ENCODE results near the gene ZFYVE1. TPM values are rescaled to one million over a fixed set of nuclear protein-coding genes. Genes with fewer than 3 reads are reported as not detected.

Gene ZFYVE1
- total and polyA plus RNA-seq, 2 donors (not counting 3 experiments of a cell fraction or from before 2014, with no cell fraction given), result 27.3 to 29.2 TPM

- DNase-seq (ENCODE audit: low read depth, low spot score), result no peak
- H3K79me2 ChIP-seq (ENCODE audit: control insufficient read depth, insufficient read depth, low read length), result no peaks in the 10 kb centered on the region
- no peaks in the 10 kb centered on the region for H3K9me1 ChIP-seq (replicated peaks; ENCODE audit: control insufficient read depth, extremely low read depth, insufficient read depth, low read length)
- no peaks in the 10 kb centered on the region for H3K27me3 ChIP-seq (ENCODE audit: control insufficient read depth in 2 of 2, insufficient read depth in 2 of 2, low read length in 2 of 2)
- no peak for FAIRE-seq
- dilution Hi-C loops (cut with MboI; ENCODE audit: extremely low pct_ligation_motif_present, low sequenced_read_pairs) (no loop called here), intact Hi-C loops (cut with micrococcal nuclease) (no loop called here)
- H3K4me3 ChIP-seq (replicated peaks in 1 of 3; ENCODE audit: insufficient read depth in 1 of 3, low read depth in 1 of 3, low read length in 3 of 3), result no peak overlapping the region
- H3K9ac ChIP-seq (replicated peaks; ENCODE audit: extremely low read depth, insufficient read depth, low read length), result no peak overlapping the region
- POLR2A ChIA-PET, result no interaction called here
- no peak overlapping the region for H2AFZ ChIP-seq (ENCODE audit: low read depth, low read length)
- BruUV-seq (replicated peaks), result no TSS peak
- no peaks in the 10 kb centered on the region for H3K9me3 ChIP-seq (replicated peaks; ENCODE audit: control insufficient read depth, insufficient read depth, low read length)
- peaks cover 0 to 12% of the 10 kb centered on the region in 2 experiments for H3K36me3 ChIP-seq (ENCODE audit: control insufficient read depth in 2 of 2, extremely low read depth in 1 of 2, insufficient read depth in 2 of 2, low read length in 2 of 2)
- TF ChIP-seq MAX (IDR thresholded peaks at IDR 0.05; ENCODE audit: insufficient read depth, insufficient read length) (no peak), CTCF (IDR thresholded peaks at IDR 0.05; ENCODE audit: extremely low read depth in 1 of 2, insufficient read depth in 1 of 2, low read depth in 1 of 2, low read length in 2 of 2) (no peak), POLR2AphosphoS5 (IDR thresholded peaks at IDR 0.05; ENCODE audit: insufficient read depth, low read depth, low read length) (no peak), JUN (IDR thresholded peaks at IDR 0.05; ENCODE audit: borderline replicate concordance, insufficient read depth, insufficient read length, low read depth) (no peak), MYC (IDR thresholded peaks at IDR 0.05; ENCODE audit: low read depth, low read length) (no peak), GATA2 (IDR thresholded peaks at IDR 0.05; ENCODE audit: insufficient read depth, insufficient read length, low read depth, low read length) (no peak), POLR2A (IDR thresholded peaks at IDR 0.05; ENCODE audit: low read depth, low read length) (no peak), EZH2 (IDR thresholded peaks at IDR 0.05; ENCODE audit: borderline replicate concordance, low read depth, low read length, severe bottlenecking) (no peak), FOS (IDR thresholded peaks at IDR 0.05; ENCODE audit: borderline replicate concordance, insufficient read depth, low read length) (no peak)
- CTCF ChIA-PET, result interaction anchor here (1.9 kb wide), 1 partner anchor 17 kb away, joined by 10 read pairs; no protein-coding TSS in a partner anchor
- H3K27ac ChIP-seq (ENCODE audit: insufficient read depth, low read depth, low read length), result no peak overlapping the region
- no peaks in the 10 kb centered on the region for H4K20me1 ChIP-seq (replicated peaks; ENCODE audit: control insufficient read depth, extremely low read depth, insufficient read depth, low read length)
- no peak overlapping the region for H3K4me2 ChIP-seq (ENCODE audit: insufficient read depth, low read length)
- no peaks in the 10 kb centered on the region for H3K4me1 ChIP-seq (ENCODE audit: control insufficient read depth, extremely low read depth, insufficient read depth, low read length)
These were observed 60.9 kb downstream of the ZFYVE1 start for GRCh38 chr14:72966038-72966437.
